Natural killer cell (primary cell): ENCODE results near the gene GPR18. TPM values are rescaled to one million over a fixed set of nuclear protein-coding genes. Genes with fewer than 3 reads are reported as not detected.
A peak's percentile ranks its signal among the peaks of the same experiment; 100 is the strongest.

ENCODE experiments used
- ATAC-seq, 3 donors: fragments of 150-1000 bp in 2 of 3; fragments of 200-7000 bp in 1 of 3; cut with Tn5 transposase; 1 replicate in 1 of 3; 2 replicates in 2 of 3; pipeline ENCODE4 v1.10.0; 2021; ENCODE audit warnings: mild to moderate bottlenecking in 2 of 3, moderate library complexity in 2 of 3
- DNase-seq, 2 donors: peaks; one replicate each; pipeline versions ENCODE4 v3.0.0 to v3.0.0-alpha.2; 2013 to 2021; ENCODE audit warnings: mixed read lengths in 1 of 2
- H3K27ac ChIP-seq: one replicate; pipeline ENCODE4 v1.5.1; 2013; ENCODE audit warnings: mild to moderate bottlenecking, low read length
- H3K27me3 ChIP-seq: one replicate; pipeline ENCODE4 v1.6.1; 2013; ENCODE audit warnings: low read length; ENCODE audit not compliant: control insufficient read depth, insufficient read depth
- H3K36me3 ChIP-seq: one replicate; pipeline ENCODE4 v1.6.1; 2013; ENCODE audit warnings: low read length; ENCODE audit not compliant: control insufficient read depth, insufficient read depth
- H3K4me1 ChIP-seq: one replicate; pipeline ENCODE4 v1.6.1; 2013; ENCODE audit warnings: low read length; ENCODE audit not compliant: control insufficient read depth, insufficient read depth
- H3K4me3 ChIP-seq: one replicate; pipeline ENCODE4 v1.5.1; 2013; ENCODE audit warnings: low read length
- H3K9me3 ChIP-seq: one replicate; pipeline ENCODE4 v1.6.1; 2013; ENCODE audit warnings: low read length; ENCODE audit not compliant: control insufficient read depth, insufficient read depth
- H3K27ac Mint-ChIP-seq, 2 donors: one replicate each; pipeline ENCODE4 v1.8.0; 2022; ENCODE audit warnings: mild to moderate bottlenecking in 2 of 2, mixed read lengths in 2 of 2, moderate library complexity in 1 of 2
- H3K27me3 Mint-ChIP-seq, 2 donors: one replicate each; pipeline ENCODE4 v1.8.0; 2022; ENCODE audit warnings: low read depth in 2 of 2, mixed read lengths in 2 of 2
- H3K36me3 Mint-ChIP-seq: one replicate; pipeline ENCODE4 v1.8.0; 2022; ENCODE audit warnings: mixed read lengths
- H3K4me1 Mint-ChIP-seq, 2 donors: one replicate each; pipeline ENCODE4 v1.8.0; 2022; ENCODE audit warnings: mixed read lengths in 2 of 2
- H3K4me3 Mint-ChIP-seq: one replicate; pipeline ENCODE4 v1.8.0; 2022; ENCODE audit warnings: mild to moderate bottlenecking, moderate library complexity, mixed read lengths
- H3K9me3 Mint-ChIP-seq, 2 donors: one replicate each; pipeline ENCODE4 v1.8.0; 2022; ENCODE audit warnings: mixed read lengths in 2 of 2
- CTCF ChIP-seq: fragments of 200-600 bp; IDR thresholded peaks from one replicate; pipeline ENCODE4 v1.8.0; 2022; ENCODE audit warnings: antibody characterized with exemption
- WGBS: methylation state at CpG from one replicate; pipeline ENCODE4 v1.1.7; 2013; ENCODE audit warnings: missing lambda C conversion rate; ENCODE audit not compliant: insufficient coverage; 5-methylcytosine and 5-hydroxymethylcytosine counted together
- intact Hi-C: fragments of 100-400 bp; cut with micrococcal nuclease; formaldehyde crosslinking; loops from one replicate; pipeline ENCODE4 v1.14.2; 2022
- total RNA-seq, 4 donors: library from RNA; stranded (reverse); fragments of 120-200 nt in 1 of 4; gene quantifications; one replicate each; pipeline versions ENCODE4 v1.2.3 to v1.2.4, GENCODE V29; 2013 to 2022

The GPR18 gene
- total RNA-seq, 3 donors from 2014 or later (not counting 1 experiment from before 2014, with no cell fraction given), result 11.4 to 41.7 (median 25.5) TPM

- peaks cover 0 to 2% of the 10 kb centered on the region in 2 donors for H3K9me3 Mint-ChIP-seq
- no peaks in the 10 kb centered on the region for H3K36me3 Mint-ChIP-seq
- WGBS, result 20% methylated on average over 1 of the region's 3 CpGs
- peak overlapping the region in 1 of 2 donors; percentile 85 for H3K27ac Mint-ChIP-seq
- TF ChIP-seq CTCF, result peak; percentile 85
- H3K27me3 Mint-ChIP-seq, result no peaks in the 10 kb centered on the region
- Histone ChIP-seq H3K27me3 (no peaks in the 10 kb centered on the region), H3K9me3 (peaks cover 6% of the 10 kb centered on the region), H3K4me3 (no peak overlapping the region), H3K36me3 (peaks cover 4% of the 10 kb centered on the region), H3K27ac (peak overlapping the region; percentile 91), H3K4me1 (peaks cover 23% of the 10 kb centered on the region)
- no peak overlapping the region for H3K4me3 Mint-ChIP-seq
- DNase-seq (peak in 1 of 2 donors; percentile 83), ATAC-seq (peak; percentile 49 to 70 (median 59))
- H3K4me1 Mint-ChIP-seq, result peaks cover 42 to 45% of the 10 kb centered on the region in 2 donors
- intact Hi-C loops, result loop anchor here (1.0 to 10.0 kb wide), 5 partner anchors 113 to 245 kb away; partner anchors contain the start of gene TM9SF2
Measured at GRCh38 chr13:99269627-99270241, 11.6 kb upstream of the GPR18 start.

- intact Hi-C loops, result loop anchor here (1.0 to 10.0 kb wide), 3 partner anchors 168 to 244 kb away; partner anchors contain the start of gene TM9SF2
- no peak for TF ChIP-seq CTCF
- Histone ChIP-seq H3K36me3 (peaks cover 4% of the 10 kb centered on the region), H3K27me3 (no peaks in the 10 kb centered on the region), H3K9me3 (peaks cover 6% of the 10 kb centered on the region), H3K27ac (no peak overlapping the region), H3K4me3 (no peak overlapping the region), H3K4me1 (peaks cover 24% of the 10 kb centered on the region)
- Mint-ChIP-seq H3K27me3 (no peaks in the 10 kb centered on the region), H3K9me3 (peaks cover 0 to 2% of the 10 kb centered on the region in 2 donors), H3K27ac (peak overlapping the region; percentile 5 to 54), H3K4me1 (peaks cover 35 to 46% of the 10 kb centered on the region in 2 donors), H3K36me3 (no peaks in the 10 kb centered on the region), H3K4me3 (no peak overlapping the region)
- DNase-seq, result no peak
- no peak for ATAC-seq
- 75% methylated on average over 3 of the region's 3 CpGs for WGBS
Measured at GRCh38 chr13:99268822-99269221, 10.6 kb upstream of the GPR18 start.

GRCh38 chr13:99267927-99268326, 9.7 kb upstream of the GPR18 start:
- Histone ChIP-seq H3K9me3 (peaks cover 6% of the 10 kb centered on the region), H3K4me3 (no peak overlapping the region), H3K36me3 (peaks cover 4% of the 10 kb centered on the region), H3K27ac (no peak overlapping the region), H3K27me3 (no peaks in the 10 kb centered on the region), H3K4me1 (peaks cover 22% of the 10 kb centered on the region)
- H3K27me3 Mint-ChIP-seq, result no peaks in the 10 kb centered on the region
- DNase-seq (no peak), ATAC-seq (no peak)
- intact Hi-C loops, result loop anchor here (5.0 to 10.0 kb wide), 2 partner anchors 234 to 243 kb away; partner anchors contain the start of gene TM9SF2
- TF ChIP-seq CTCF, result no peak
- peaks cover 0 to 2% of the 10 kb centered on the region in 2 donors for H3K9me3 Mint-ChIP-seq
- H3K27ac Mint-ChIP-seq, result peak overlapping the region in 1 of 2 donors; percentile 54
- H3K36me3 Mint-ChIP-seq, result no peaks in the 10 kb centered on the region
- no peak overlapping the region for H3K4me3 Mint-ChIP-seq
- WGBS, result 99% methylated on average over 4 of the region's 4 CpGs
- H3K4me1 Mint-ChIP-seq, result peaks cover 35 to 44% of the 10 kb centered on the region in 2 donors
